Endothelial cell of umbilical vein (primary cell): Measurements from ENCODE around the gene RSL1D1. TPM values are rescaled to one million over a fixed set of nuclear protein-coding genes. Genes with fewer than 3 reads are reported as not detected.
"Not testable (repeated sequence)": the region's sequence is repeated elsewhere in the genome, so short reads cannot be mapped to it uniquely, and the experiment has no call there.

Experiments
- BruUV-seq: library from RNA; stranded (reverse); fragments of 400-500 nt; replicated peaks from 2 replicates; lab custom pipeline; 2021; lab: Mats Ljungman, UMichigan
- CTCF ChIA-PET: fragments of 300-600, 350-600 bp; sonication (Branson Sonifier 250); formaldehyde crosslinking; loops from one replicate; lab custom pipeline; 2021; ENCODE audit warnings: antibody characterized with exemption, inconsistent platforms; lab: Charles Lee
- POLR2A ChIA-PET: fragments of 300-600, 350-600 bp; sonication (Branson Sonifier 250); formaldehyde crosslinking; loops from one replicate; lab custom pipeline; 2021; ENCODE audit warnings: antibody characterized with exemption, inconsistent platforms; lab: Charles Lee
- DNase-seq: peaks from one replicate; pipeline ENCODE4 v3.0.0-alpha.2; 2011; ENCODE audit warnings: low read depth, low spot score
- FAIRE-seq: peaks from 2 replicates; lab custom pipeline; 2011; peaks lifted over from hg19 to GRCh38; lab: Jason Lieb, UNC
- H2AFZ ChIP-seq: 2 replicates; pipeline ENCODE4 v1.6.0; 2012; ENCODE audit warnings: low read depth, low read length, control low read depth, inconsistent platforms
- H3K27ac ChIP-seq: 2 replicates; pipeline ENCODE4 v1.5.1; 2011; ENCODE audit warnings: low read depth, mild to moderate bottlenecking, control low read depth, low read length, moderate library complexity; ENCODE audit not compliant: insufficient read depth
- H3K27me3 ChIP-seq, 2 experiments: 2 replicates each; pipeline versions ENCODE4 v1.6.0 to v1.6.1; 2011; ENCODE audit warnings: low read length in 2 of 2, mixed read lengths in 1 of 2; ENCODE audit not compliant: control insufficient read depth in 2 of 2, insufficient read depth in 2 of 2
- H3K36me3 ChIP-seq, 2 experiments: 2 replicates in 1 of 2; 3 replicates in 1 of 2; pipeline ENCODE4 v1.5.1; 2011; ENCODE audit warnings: low read length in 2 of 2, mild to moderate bottlenecking in 1 of 2, moderate library complexity in 1 of 2; ENCODE audit not compliant: control insufficient read depth in 2 of 2, insufficient read depth in 2 of 2; ENCODE audit errors: extremely low read depth in 1 of 2
- H3K4me1 ChIP-seq: 3 replicates; pipeline ENCODE4 v1.5.1; 2011; ENCODE audit warnings: mild to moderate bottlenecking, low read length; ENCODE audit not compliant: control insufficient read depth, insufficient read depth; ENCODE audit errors: extremely low read depth
- H3K4me2 ChIP-seq: 2 replicates; pipeline ENCODE4 v1.6.1; 2011; ENCODE audit warnings: low read length, control low read depth, mixed read lengths; ENCODE audit not compliant: insufficient read depth
- H3K4me3 ChIP-seq, 3 experiments: fragments of 200-600 bp in 1 of 3; sonication (generic), shearing (Covaris generic) in 1 of 3; replicated peaks in 1 of 3; 2 replicates each; pipeline ENCODE4 v1.5.1; 2011 to 2016; ENCODE audit warnings: control low read depth in 3 of 3, low read length in 3 of 3, mild to moderate bottlenecking in 2 of 3, inconsistent platforms in 1 of 3, low read depth in 1 of 3, moderate library complexity in 1 of 3; ENCODE audit not compliant: insufficient read depth in 1 of 3
- H3K79me2 ChIP-seq: 2 replicates; pipeline ENCODE4 v1.6.0; 2012; ENCODE audit warnings: low read length, inconsistent platforms; ENCODE audit not compliant: control insufficient read depth, insufficient read depth
- H3K9ac ChIP-seq: replicated peaks from 2 replicates; pipeline ENCODE3; 2011; ENCODE audit warnings: low read length, control low read depth; ENCODE audit not compliant: insufficient read depth; ENCODE audit errors: extremely low read depth
- H3K9me1 ChIP-seq: replicated peaks from 3 replicates; pipeline ENCODE4 v1.6.0; 2011; ENCODE audit warnings: mild to moderate bottlenecking, low read length; ENCODE audit not compliant: control insufficient read depth, insufficient read depth; ENCODE audit errors: extremely low read depth
- H3K9me3 ChIP-seq: replicated peaks from 2 replicates; pipeline ENCODE4 v1.5.1; 2012; ENCODE audit warnings: low read length, inconsistent platforms; ENCODE audit not compliant: control insufficient read depth, insufficient read depth
- H4K20me1 ChIP-seq: replicated peaks from 2 replicates; pipeline ENCODE3; 2011; ENCODE audit warnings: mild to moderate bottlenecking, low read length; ENCODE audit not compliant: control insufficient read depth, insufficient read depth; ENCODE audit errors: extremely low read depth
- CTCF ChIP-seq, 2 donors: IDR thresholded peaks; 1 replicate in 1 of 2; 2 replicates in 1 of 2; pipeline ENCODE4 v1.5.1; 2011; ENCODE audit warnings: low read length in 2 of 2, mild to moderate bottlenecking in 2 of 2, moderate library complexity in 2 of 2, control low read depth in 1 of 2, inconsistent platforms in 1 of 2, low read depth in 1 of 2; ENCODE audit not compliant: insufficient read depth in 1 of 2; ENCODE audit errors: extremely low read depth in 1 of 2
- EZH2 ChIP-seq: IDR thresholded peaks from 2 replicates; pipeline ENCODE4 v1.6.1; 2012; ENCODE audit warnings: borderline replicate concordance, low read depth, mild to moderate bottlenecking, moderate library complexity, low read length, inconsistent platforms; ENCODE audit not compliant: severe bottlenecking
- FOS ChIP-seq: IDR thresholded peaks from 2 replicates; pipeline ENCODE4 v1.6.1; 2011; ENCODE audit warnings: mild to moderate bottlenecking, low read length, moderate library complexity, borderline replicate concordance; ENCODE audit not compliant: insufficient read depth
- GATA2 ChIP-seq: IDR thresholded peaks from 2 replicates; pipeline ENCODE4 v1.7.0; 2011; ENCODE audit warnings: low read depth, mild to moderate bottlenecking, moderate library complexity, mixed read lengths, low read length; ENCODE audit not compliant: insufficient read length, insufficient read depth
- MYC ChIP-seq: IDR thresholded peaks from one replicate; pipeline ENCODE4 v1.6.1; 2011; ENCODE audit warnings: mild to moderate bottlenecking, low read depth, low read length
- POLR2A ChIP-seq: IDR thresholded peaks from 2 replicates; pipeline ENCODE4 v1.6.1; 2012; ENCODE audit warnings: low read depth, mild to moderate bottlenecking, control low read depth, low read length
- POLR2AphosphoS5 ChIP-seq: IDR thresholded peaks from 2 replicates; pipeline ENCODE4 v1.6.1; 2012; ENCODE audit warnings: low read depth, mild to moderate bottlenecking, control low read depth, low read length, moderate library complexity; ENCODE audit not compliant: insufficient read depth
- dilution Hi-C: fragments of 300-500 bp; cut with MboI; formaldehyde crosslinking; loops from one replicate; pipeline ENCODE4 v1.15.0; 2019; ENCODE audit warnings: low sequenced_read_pairs; ENCODE audit not compliant: extremely low pct_ligation_motif_present
- intact Hi-C: fragments of 100-400 bp; cut with micrococcal nuclease; formaldehyde crosslinking; loops from one replicate; pipeline ENCODE4 v1.10.0; 2022
- polyA plus RNA-seq, 4 experiments: library from polyadenylated mRNA; depleted of rRNA in 3 of 4; stranded (reverse) in 3 of 4; unstranded in 1 of 4; fragments of >200 nt; gene quantifications; 2 replicates each; pipeline versions ENCODE4 v1.2.1 to v1.2.3, GENCODE V29; 2011 to 2012; ENCODE audit warnings: missing spikeins in 1 of 4
- total RNA-seq: library from RNA; stranded (reverse); gene quantifications from 2 replicates; pipeline ENCODE4 v1.2.3, GENCODE V29; 2021
- TF ChIP-seq, protein P1 (sequence below): IDR thresholded peaks from 2 replicates; pipeline ENCODE4 v1.6.1; 2011; ENCODE audit not compliant: insufficient read depth, insufficient read length

Gene RSL1D1
- total and polyA plus RNA-seq, 2 donors (not counting 3 experiments of a cell fraction or from before 2014, with no cell fraction given) = 17.0 to 132 TPM

DNA sequence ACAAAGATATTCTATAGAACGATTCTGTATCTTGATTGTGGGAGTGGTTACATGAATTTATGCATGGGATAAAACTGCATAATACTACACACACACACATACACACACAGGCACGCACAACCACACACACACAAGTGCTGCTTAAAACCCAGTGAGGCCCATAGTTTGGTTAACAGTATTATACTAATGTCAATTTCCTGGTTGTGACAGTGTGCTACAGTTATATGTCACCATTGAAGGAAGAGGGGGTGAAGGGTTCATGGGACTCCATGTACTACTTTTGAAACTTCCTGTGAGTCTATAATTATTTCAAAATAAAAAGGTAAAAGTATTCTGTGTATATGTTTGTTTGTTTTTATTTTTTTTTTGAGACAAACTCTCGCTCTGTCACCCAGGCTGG is 62.4 kb downstream of the RSL1D1 start:
- Histone ChIP-seq H3K4me1 (peaks cover 7% of the 10 kb centered on the region), H2AFZ (no peak overlapping the region), H3K36me3 (no peaks in the 10 kb centered on the region), H4K20me1 (peaks cover 3% of the 10 kb centered on the region), H3K9me3 (no peaks in the 10 kb centered on the region), H3K9me1 (no peaks in the 10 kb centered on the region), H3K79me2 (peaks cover 94% of the 10 kb centered on the region), H3K27me3 (no peaks in the 10 kb centered on the region), H3K4me2 (no peak overlapping the region), H3K9ac (no peak overlapping the region), H3K27ac (no peak overlapping the region), H3K4me3 (no peak overlapping the region)
- BruUV-seq = no TSS peak
- POLR2A ChIA-PET = no interaction called here
- FAIRE-seq (no peak), DNase-seq (no peak)
- CTCF ChIA-PET = interaction anchor here (1.1 kb wide), 1 partner anchor 8 kb away, joined by 3 read pairs; the partner anchor contains the start of gene ZC3H7A
- dilution Hi-C loops = no loop called here
- TF ChIP-seq EZH2 = no peak
- TF ChIP-seq, protein P1, sequence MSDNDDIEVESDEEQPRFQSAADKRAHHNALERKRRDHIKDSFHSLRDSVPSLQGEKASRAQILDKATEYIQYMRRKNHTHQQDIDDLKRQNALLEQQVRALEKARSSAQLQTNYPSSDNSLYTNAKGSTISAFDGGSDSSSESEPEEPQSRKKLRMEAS = no peak
- no peak for TF ChIP-seq MYC
- TF ChIP-seq GATA2 = no peak
- no peak for TF ChIP-seq FOS
- no peak for TF ChIP-seq POLR2AphosphoS5
- no peak for TF ChIP-seq CTCF (IDR thresholded peaks at IDR 0.05; ENCODE audit: extremely low read depth in 1 of 2, insufficient read depth in 1 of 2, low read depth in 1 of 2, low read length in 2 of 2)
- no peak for TF ChIP-seq POLR2A
- intact Hi-C loops = no loop called here

GRCh38 chr16:11784980-11785599 is 66.3 kb downstream of the RSL1D1 start:
- H3K4me2 ChIP-seq, H3K27me3 ChIP-seq, H3K9ac ChIP-seq, H3K36me3 ChIP-seq, dilution Hi-C loops, DNase-seq, H4K20me1 ChIP-seq, H3K9me3 ChIP-seq, H2AFZ ChIP-seq, H3K4me3 ChIP-seq, intact Hi-C loops, BruUV-seq, POLR2A ChIA-PET, FAIRE-seq, H3K9me1 ChIP-seq, H3K27ac ChIP-seq: not testable (repeated sequence)
- Histone ChIP-seq H3K4me1 (peaks cover 29% of the 10 kb centered on the region), H3K79me2 (peaks cover 88% of the 10 kb centered on the region)
- CTCF ChIA-PET = interaction anchor here (2.1 kb wide), 1 partner anchor 12 kb away, joined by 20 read pairs; the partner anchor contains the start of gene ZC3H7A

- peaks cover 87% of the 10 kb centered on the region for H3K79me2 ChIP-seq
- H3K36me3 ChIP-seq, H3K9ac ChIP-seq, POLR2A ChIA-PET, H2AFZ ChIP-seq, H3K4me3 ChIP-seq, H3K4me2 ChIP-seq, DNase-seq, intact Hi-C loops, H3K9me1 ChIP-seq, H4K20me1 ChIP-seq, H3K27me3 ChIP-seq, H3K9me3 ChIP-seq, BruUV-seq, dilution Hi-C loops, FAIRE-seq: not testable (repeated sequence)
- peak overlapping the region; percentile 94 for H3K27ac ChIP-seq
- peaks cover 29% of the 10 kb centered on the region for H3K4me1 ChIP-seq
- CTCF ChIA-PET = interaction anchor here (1.3 to 2.1 kb wide), 2 partner anchors 12 to 29 kb away, joined by 3 to 20 read pairs; partner anchors contain the start of gene ZC3H7A
Measured at GRCh38 chr16:11784381-11784780, 67.0 kb downstream of the RSL1D1 start.
